COLO668 (cell line): ENCODE data around the gene MEF2D.

ENCODE experiments used
- DNase-seq: peaks from one replicate; lab custom pipeline; 2025; ENCODE audit not compliant: unreplicated experiment; lab: John Stamatoyannopoulos, UW

Gene MEF2D

DNA sequence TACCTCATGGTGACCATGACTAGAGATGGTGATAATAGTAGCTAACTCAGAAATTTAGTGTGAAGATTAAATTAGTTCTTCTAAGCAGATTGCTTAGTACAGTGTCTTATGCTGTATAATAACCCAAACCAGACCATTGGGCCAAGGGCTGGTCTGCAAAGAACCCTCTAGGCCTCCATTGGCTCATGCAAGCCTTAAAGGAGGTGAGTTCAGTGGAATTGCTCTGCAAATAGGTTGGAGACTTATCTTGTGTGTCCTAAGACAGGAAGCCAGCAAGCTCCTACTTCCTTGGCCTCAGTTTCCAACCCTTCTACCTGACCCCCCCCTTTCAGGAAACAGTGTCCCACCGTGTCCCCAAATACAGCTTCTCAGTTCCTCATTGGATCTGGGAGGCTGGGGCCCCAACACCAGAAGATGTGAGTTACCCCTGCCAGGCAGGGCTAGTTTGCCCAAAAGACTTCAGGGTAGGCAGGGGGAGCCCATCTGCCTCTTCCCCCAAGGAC is 1.9 kb upstream of the MEF2D start:
- no peak for DNase-seq

- DNase-seq: peak; percentile 99
Measured at GRCh38 chr1:156500793-156501506, 375 bp upstream of the MEF2D start.

- DNase-seq: peak; percentile 50
Measured at GRCh38 chr1:156499842-156500542, 583 bp downstream of the MEF2D start.

GRCh38 chr1:156499194-156499841 is 1.3 kb downstream of the MEF2D start:
- DNase-seq: peak; percentile 26

- peak; percentile 20 for DNase-seq
Measured at GRCh38 chr1:156498432-156499193, 2.0 kb downstream of the MEF2D start.

GRCh38 chr1:156497743-156498431 is 2.7 kb downstream of the MEF2D start:
- no peak for DNase-seq

- no peak for DNase-seq
Measured at GRCh38 chr1:156497078-156497742, 3.4 kb downstream of the MEF2D start.

- DNase-seq: no peak
Measured at GRCh38 chr1:156496211-156496761, 4.3 kb downstream of the MEF2D start.

- no peak for DNase-seq
Measured at GRCh38 chr1:156495401-156496140, 5.0 kb downstream of the MEF2D start.

- DNase-seq: no peak
Measured at GRCh38 chr1:156494309-156494895, 6.2 kb downstream of the MEF2D start.

GRCh38 chr1:156493742-156494141 is 6.8 kb downstream of the MEF2D start:
- DNase-seq: peak; percentile 13

GRCh38 chr1:156493154-156493631 is 7.4 kb downstream of the MEF2D start:
- DNase-seq: no peak

GRCh38 chr1:156492591-156493080 is 7.9 kb downstream of the MEF2D start:
- no peak for DNase-seq

GRCh38 chr1:156492013-156492590 is 8.5 kb downstream of the MEF2D start:
- no peak for DNase-seq

DNA sequence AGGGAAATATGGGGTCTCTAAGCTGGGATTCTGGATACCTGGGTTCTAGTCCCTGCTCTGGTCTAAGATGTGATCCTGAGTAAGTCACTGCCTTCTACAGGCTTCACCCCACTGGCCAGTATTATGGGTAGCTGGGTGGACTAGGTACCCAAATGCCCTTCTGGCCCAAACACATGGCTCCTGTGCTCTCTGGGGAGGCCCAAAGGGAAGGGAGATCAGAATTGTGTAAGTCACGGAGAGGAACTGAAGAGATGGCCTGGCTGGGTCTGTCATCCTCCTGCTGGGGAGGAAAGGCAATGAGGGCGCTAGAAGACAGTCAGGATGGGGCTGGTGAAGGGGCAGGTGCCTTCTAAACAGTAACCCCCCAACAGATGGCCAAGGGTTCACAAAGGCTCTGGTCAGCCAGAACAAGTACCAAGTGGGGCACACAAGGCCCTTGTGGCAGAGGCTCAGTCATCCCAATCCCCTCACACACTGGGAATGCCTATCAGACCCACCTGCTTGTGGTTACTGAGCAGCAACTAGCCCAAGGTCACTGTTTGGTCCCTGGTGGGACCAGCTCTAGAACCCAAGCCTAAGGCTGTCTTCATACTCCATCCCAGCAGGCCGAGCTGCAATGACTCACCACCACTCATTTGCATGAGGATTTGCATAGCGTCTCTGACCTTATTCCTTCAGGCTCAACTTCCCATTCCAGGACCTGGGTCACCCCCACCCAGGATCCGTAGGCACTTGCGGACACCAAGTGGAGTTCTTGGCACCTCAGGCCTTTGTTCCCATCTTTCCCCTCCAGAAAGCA is 9.2 kb downstream of the MEF2D start:
- no peak for DNase-seq

DNA sequence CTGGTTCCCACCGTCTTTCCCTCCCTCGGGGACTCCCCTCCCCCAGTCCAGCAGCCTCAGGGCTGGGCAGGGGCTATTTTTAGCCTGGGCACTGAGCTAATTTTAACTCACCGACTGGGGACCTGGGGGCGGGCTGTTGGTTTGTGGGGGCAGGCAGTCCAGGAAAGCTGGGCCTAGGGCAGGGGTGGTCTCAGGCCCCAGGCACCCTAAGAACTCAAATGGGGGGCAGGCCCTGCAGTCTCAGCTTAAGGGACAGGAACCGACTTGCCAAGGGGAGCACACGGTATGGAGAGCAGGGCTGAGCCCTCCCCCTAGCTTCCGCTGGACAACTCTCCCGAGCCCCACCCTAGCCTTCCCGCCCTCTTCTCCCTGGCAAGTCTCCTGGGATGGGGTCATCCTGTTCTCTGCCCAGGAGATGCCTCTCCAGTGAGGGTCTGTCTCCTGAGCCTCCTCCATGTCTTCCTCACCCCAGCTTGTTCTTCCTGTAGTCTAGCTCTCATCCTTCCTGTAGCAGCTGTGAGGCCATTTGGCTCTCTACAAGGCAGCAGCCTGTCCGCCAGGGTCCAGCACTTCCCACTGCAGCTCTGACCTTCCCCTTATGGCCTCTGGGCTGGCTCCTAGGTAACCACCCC is 10.1 kb downstream of the MEF2D start:
- DNase-seq: peak; percentile 54

DNA sequence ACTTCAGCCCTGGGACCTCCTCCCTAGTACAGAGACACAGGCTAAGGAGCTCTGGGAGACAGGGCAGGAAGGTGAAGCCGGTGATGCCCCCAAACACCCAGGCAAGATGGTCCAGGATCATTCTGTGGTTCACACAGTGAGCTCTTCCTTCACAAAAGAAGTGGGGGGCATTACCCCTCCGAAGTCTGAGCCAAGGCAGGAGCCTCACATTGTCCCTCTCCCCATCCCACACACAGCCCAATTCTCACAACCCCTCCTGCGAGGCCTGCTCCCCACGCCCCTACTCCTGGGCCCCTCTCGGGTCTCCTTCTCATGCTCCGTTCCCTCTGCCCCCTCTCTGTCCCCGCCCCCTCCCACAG is 10.7 kb downstream of the MEF2D start:
- DNase-seq: no peak
